Epithelial cell of esophagus (primary cell): ENCODE measurements around the gene NPM1.

Experiments
- DNase-seq: peaks from one replicate; pipeline ENCODE4 v3.0.0; 2010; ENCODE audit warnings: low read depth
- H3K4me3 ChIP-seq: 2 replicates; pipeline ENCODE4 v1.5.1; 2011; ENCODE audit warnings: mild to moderate bottlenecking, low read length, control low read depth
- TF ChIP-seq, protein P1 (sequence below): IDR thresholded peaks from 2 replicates; pipeline ENCODE4 v1.5.1; 2011; ENCODE audit warnings: low read depth, mild to moderate bottlenecking, low read length, control low read depth, inconsistent platforms; ENCODE audit not compliant: insufficient read depth; ENCODE audit errors: missing control alignments

The NPM1 gene

GRCh38 chr5:171426266-171426665, 38.6 kb downstream of the NPM1 start:
- H3K4me3 ChIP-seq, result no peak overlapping the region
- TF ChIP-seq, protein P1, sequence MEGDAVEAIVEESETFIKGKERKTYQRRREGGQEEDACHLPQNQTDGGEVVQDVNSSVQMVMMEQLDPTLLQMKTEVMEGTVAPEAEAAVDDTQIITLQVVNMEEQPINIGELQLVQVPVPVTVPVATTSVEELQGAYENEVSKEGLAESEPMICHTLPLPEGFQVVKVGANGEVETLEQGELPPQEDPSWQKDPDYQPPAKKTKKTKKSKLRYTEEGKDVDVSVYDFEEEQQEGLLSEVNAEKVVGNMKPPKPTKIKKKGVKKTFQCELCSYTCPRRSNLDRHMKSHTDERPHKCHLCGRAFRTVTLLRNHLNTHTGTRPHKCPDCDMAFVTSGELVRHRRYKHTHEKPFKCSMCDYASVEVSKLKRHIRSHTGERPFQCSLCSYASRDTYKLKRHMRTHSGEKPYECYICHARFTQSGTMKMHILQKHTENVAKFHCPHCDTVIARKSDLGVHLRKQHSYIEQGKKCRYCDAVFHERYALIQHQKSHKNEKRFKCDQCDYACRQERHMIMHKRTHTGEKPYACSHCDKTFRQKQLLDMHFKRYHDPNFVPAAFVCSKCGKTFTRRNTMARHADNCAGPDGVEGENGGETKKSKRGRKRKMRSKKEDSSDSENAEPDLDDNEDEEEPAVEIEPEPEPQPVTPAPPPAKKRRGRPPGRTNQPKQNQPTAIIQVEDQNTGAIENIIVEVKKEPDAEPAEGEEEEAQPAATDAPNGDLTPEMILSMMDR, result no peak
- DNase-seq, result no peak

- no peak overlapping the region for H3K4me3 ChIP-seq
- no peak for DNase-seq
- TF ChIP-seq, protein P1, result no peak
Measured at GRCh38 chr5:171426680-171427079, 39.0 kb downstream of the NPM1 start.

DNA sequence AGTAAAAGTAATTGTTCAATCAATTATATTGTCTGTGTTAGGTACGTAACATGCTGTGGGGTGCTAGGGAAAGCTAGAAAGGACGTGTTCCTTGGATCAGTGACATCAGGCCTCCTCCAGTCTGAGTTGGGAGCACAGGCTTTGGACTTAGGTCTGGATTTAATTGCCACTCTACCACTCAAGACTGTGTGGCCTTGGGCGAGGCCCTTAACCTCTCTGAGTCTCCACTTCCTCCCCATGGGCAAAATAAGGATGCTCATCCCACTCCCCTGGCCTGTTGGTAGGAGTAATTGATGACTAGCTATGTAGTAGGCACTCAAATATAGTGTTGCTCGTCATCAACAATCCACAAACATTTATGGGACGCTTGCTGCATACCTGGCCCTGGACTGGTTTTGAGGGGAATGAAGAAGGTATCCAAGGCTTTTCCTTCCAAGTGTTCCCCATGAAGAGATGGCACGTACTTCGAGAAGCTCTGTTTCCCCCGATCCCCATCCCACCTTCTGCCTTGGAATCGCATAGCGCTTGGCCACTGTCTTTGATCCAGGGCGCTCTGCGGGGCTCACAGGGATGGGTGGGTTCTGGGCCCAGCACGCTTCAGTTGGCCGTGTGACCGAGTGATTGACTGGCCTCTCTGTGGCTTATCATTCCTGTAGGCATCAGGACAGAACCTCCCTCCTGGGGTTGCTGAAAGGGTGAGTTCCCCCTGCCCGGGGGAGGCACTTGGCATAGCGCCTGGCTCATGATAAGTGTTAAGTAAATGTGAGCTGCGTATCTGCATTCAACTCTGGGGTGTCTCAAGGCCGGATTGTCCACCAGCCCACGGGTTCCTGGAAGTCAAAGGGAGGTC, 39.9 kb downstream of the NPM1 start:
- H3K4me3 ChIP-seq, result no peak overlapping the region
- TF ChIP-seq, protein P1, result no peak
- DNase-seq, result no peak

DNA sequence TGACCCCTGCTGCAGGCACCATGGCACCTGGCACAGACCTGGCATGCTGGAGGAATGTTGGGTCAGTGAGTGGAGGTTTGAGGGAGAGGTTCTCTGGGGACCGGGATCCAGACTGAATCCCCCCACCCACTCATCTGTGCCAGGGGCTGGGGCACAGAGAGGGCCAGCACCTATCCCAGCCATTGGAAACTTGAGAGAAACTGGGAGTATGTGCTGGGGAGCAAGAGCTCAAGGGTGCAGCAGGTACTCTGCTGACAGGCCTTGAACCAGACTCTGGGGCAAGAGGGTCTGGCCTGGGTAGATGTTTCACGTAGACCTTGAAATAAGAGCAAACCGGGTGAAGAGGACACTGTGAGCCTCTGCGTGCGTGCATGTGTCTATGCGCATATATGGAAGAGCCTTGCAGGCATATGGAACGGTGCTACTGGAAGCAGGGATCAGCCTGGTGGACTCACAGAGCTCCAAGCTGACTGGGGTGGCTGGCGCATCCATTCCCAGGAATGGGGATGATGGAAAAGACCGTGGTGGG, 40.6 kb downstream of the NPM1 start:
- TF ChIP-seq, protein P1, result no peak
- DNase-seq, result no peak
- no peak overlapping the region for H3K4me3 ChIP-seq

- no peak for DNase-seq
- TF ChIP-seq, protein P1, result no peak
- H3K4me3 ChIP-seq, result no peak overlapping the region
Measured at GRCh38 chr5:171428809-171429542, 41.3 kb downstream of the NPM1 start.

DNA sequence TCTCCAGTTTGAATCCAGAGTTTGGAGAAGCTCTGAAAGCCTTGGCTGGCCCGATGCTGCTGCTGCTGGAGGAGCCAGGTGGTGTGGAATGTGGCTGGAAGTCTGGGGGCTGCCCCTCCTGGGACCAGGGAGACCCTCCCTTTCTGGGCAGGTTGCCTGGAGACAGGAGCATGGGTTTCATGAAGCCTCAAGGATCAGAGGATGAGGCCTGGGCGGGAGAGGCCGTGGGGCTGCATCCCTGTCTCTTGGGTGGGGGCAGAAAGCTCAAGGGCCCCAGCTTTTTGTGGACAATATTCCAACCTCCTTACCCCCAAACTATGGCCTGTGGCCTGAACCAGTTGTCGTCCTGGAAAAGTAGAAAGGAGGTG, 41.9 kb downstream of the NPM1 start:
- no peak for DNase-seq
- no peak overlapping the region for H3K4me3 ChIP-seq
- TF ChIP-seq, protein P1, result no peak
